ENCODE measurements around the gene SNX21. TPM values are rescaled to one million over a fixed set of nuclear protein-coding genes. Genes with fewer than 3 reads are reported as not detected.

The SNX21 gene
- total and polyA plus RNA-seq, 2 donors (not counting 1 experiment from before 2014, with no cell fraction given): 2.2 to 2.4 TPM

- Histone ChIP-seq H3K36me3 (replicated peaks in 1 of 2; ENCODE audit: control extremely low read depth in 1 of 2, control insufficient read depth in 1 of 2, extremely low read depth in 1 of 2, insufficient read depth in 2 of 2, low read length in 1 of 2) (peaks cover 0 to 24% of the 10 kb centered on the region in 2 experiments), H3K79me2 (ENCODE audit: control insufficient read depth, insufficient read depth, low read length) (peaks cover 7% of the 10 kb centered on the region), H3K27ac (ENCODE audit: low read length in 2 of 2) (peak overlapping the region; percentile 51 to 80), H3K4me1 (ENCODE audit: control insufficient read depth in 2 of 2, insufficient read depth in 2 of 2, low read length in 2 of 2) (peaks cover 24 to 29% of the 10 kb centered on the region in 2 donors), H3K27me3 (replicated peaks in 1 of 4; ENCODE audit: control extremely low read depth in 1 of 4, control insufficient read depth in 3 of 4, insufficient read depth in 4 of 4, low read length in 3 of 4) (no peaks in the 10 kb centered on the region), H3K4me3 (ENCODE audit: control extremely low read depth in 1 of 5, extremely low read depth in 1 of 5, insufficient read depth in 1 of 5, low read depth in 2 of 5, low read length in 4 of 5) (peak overlapping the region; percentile 22 to 95 (median 78)), H3K4me2 (replicated peaks; ENCODE audit: low read depth, low read length, poor library complexity, severe bottlenecking) (peak overlapping the region; percentile 99), H3K9me3 (ENCODE audit: control extremely low read depth in 1 of 3, control insufficient read depth in 2 of 3, insufficient read depth in 1 of 3, low read length in 2 of 3) (no peaks in the 10 kb centered on the region), H3K9ac (ENCODE audit: low read length) (peak overlapping the region; percentile 85), H2AFZ (ENCODE audit: insufficient read depth, low read depth, low read length, poor library complexity, severe bottlenecking) (peak overlapping the region; percentile 93), H4K20me1 (ENCODE audit: control insufficient read depth, insufficient read depth, low read length, poor library complexity, severe bottlenecking) (no peaks in the 10 kb centered on the region)
- CTCF ChIA-PET: interaction anchor here (0.7 to 3.2 kb wide), 12 partner anchors 9 to 91 kb away, joined by 3 to 24 read pairs (median 6); partner anchors contain the start of gene ZSWIM1
- Mint-ChIP-seq H3K4me1 (peaks cover 31% of the 10 kb centered on the region), H3K4me3 (peak overlapping the region; percentile 97), H3K9me3 (ENCODE audit: insufficient read depth) (no peaks in the 10 kb centered on the region), H3K27ac (peak overlapping the region; percentile 96), H3K27me3 (no peaks in the 10 kb centered on the region)
- POLR2A ChIA-PET: interaction anchor here (0.5 to 5.3 kb wide), 10 partner anchors 9 to 483 kb away, joined by 3 to 41 read pairs (median 6); partner anchors contain the start of genes ACOT8, PCIF1, ZNF335 and ZSWIM1
- intact Hi-C loops (cut with micrococcal nuclease): loop anchor here (2.0 kb wide), 3 partner anchors 72 to 100 kb away; partner anchors contain the start of genes DNTTIP1 and WFDC3
- ATAC-seq (ENCODE audit: low read depth) (peak; percentile 35), DNase-seq (peak; percentile 70)
- TF ChIP-seq EZH2 (IDR thresholded peaks at IDR 0.05; ENCODE audit: borderline replicate concordance, insufficient read depth, low read depth, low read length, poor library complexity, severe bottlenecking) (no peak), CTCF (IDR thresholded peaks at IDR 0.05) (peak; percentile 46)
- WGBS (ENCODE audit: insufficient coverage): 5% methylated on average over 79 of the region's 79 CpGs
Measured at GRCh38 chr20:45890077-45890984, 56.7 kb downstream of the SNX21 start.
